ENCODE results near the gene HPS1. TPM values are rescaled to one million over a fixed set of nuclear protein-coding genes. Genes with fewer than 3 reads are reported as not detected.

The HPS1 gene
- total and polyA plus RNA-seq, 2 of the 8 experiments (the other 6 are each of a cell fraction or from before 2014, with no cell fraction given), result 38.7 to 61.7 TPM

- peaks cover 0 to 3% (median 2%) of the 10 kb centered on the region in 4 experiments; a peak in 2 of 7 replicates for H3K4me1 ChIP-seq (replicated peaks in 1 of 4; ENCODE audit: control insufficient read depth in 3 of 4, insufficient read depth in 4 of 4, low read length in 3 of 4)
- H3K4me2 ChIP-seq (ENCODE audit: insufficient read depth in 1 of 2, low read depth in 2 of 2, low read length in 2 of 2), result no peak overlapping the region
- H4K20me1 ChIP-seq (replicated peaks in 1 of 2; ENCODE audit: control insufficient read depth in 1 of 2, insufficient read depth in 2 of 2, low read length in 2 of 2), result no peaks in the 10 kb centered on the region
- no peak overlapping the region for H3K4ac ChIP-seq (replicated peaks; ENCODE audit: insufficient read length, low read depth, low read length)
- no peak overlapping the region for H2BK12ac ChIP-seq (ENCODE audit: low read depth, low read length)
- no peak overlapping the region for H2BK15ac ChIP-seq (ENCODE audit: low read length)
- H2AFZ ChIP-seq (ENCODE audit: low read length), result peak overlapping the region; percentile 83; the same call in 1 of the 2 replicates
- no peak overlapping the region for H3K27ac ChIP-seq (ENCODE audit: low read depth, low read length)
- H3K9ac ChIP-seq (replicated peaks in 1 of 4; ENCODE audit: extremely low read depth in 1 of 4, low read depth in 3 of 4, low read length in 3 of 4), result no peak overlapping the region
- no peak overlapping the region for H4K5ac ChIP-seq (ENCODE audit: insufficient read length, low read depth, low read length)
- 0 out of 7 replicates have a peak, but pooled peaks cover 0 to 3% (median 0%) of the 10 kb centered on the region in 4 experiments for H3K27me3 ChIP-seq (replicated peaks in 1 of 4; ENCODE audit: control insufficient read depth in 3 of 4, extremely low read depth in 1 of 4, insufficient read depth in 3 of 4, low read length in 3 of 4)
- 85% methylated on average over 19 of the region's 19 CpGs; no CpG with 5 or more reads in 1 of the 2 experiments for WGBS, 2 experiments (ENCODE audit: extremely low coverage in 1 of 2, insufficient coverage in 1 of 2, insufficient read length in 1 of 2, insufficient replicate concordance in 2 of 2, low coverage in 1 of 2, low lambda C conversion rate in 2 of 2, missing lambda C conversion rate in 1 of 2)
- H4K91ac ChIP-seq (replicated peaks; ENCODE audit: insufficient read length, low read length), result no peak overlapping the region
- no peak for DNase-seq (ENCODE audit: low read depth in 1 of 2, low spot score in 2 of 2)
- no peak overlapping the region for H3K18ac ChIP-seq (ENCODE audit: extremely low read depth, low read length)
- no peak overlapping the region for H3K23ac ChIP-seq (ENCODE audit: insufficient read length)
- POLR2A ChIA-PET (ENCODE audit: partially characterized antibody), result interaction anchor here (1.4 kb wide), 1 partner anchor 17 kb away, joined by 4 read pairs; no protein-coding TSS in a partner anchor
- 0 out of 2 replicates have a peak, but pooled peaks have one; percentile 31 for TF ChIP-seq TCF12 (IDR thresholded peaks at IDR 0.05; ENCODE audit: low read depth, low read length)
- no peak for TF ChIP-seq EP300 (IDR thresholded peaks at IDR 0.05; ENCODE audit: borderline replicate concordance in 1 of 2, low read depth in 2 of 2, low read length in 2 of 2)
- H3K36me3 ChIP-seq (ENCODE audit: control insufficient read depth in 2 of 4, insufficient read depth in 4 of 4, low read length in 3 of 4), result no peaks in the 10 kb centered on the region
- H2BK120ac ChIP-seq (replicated peaks; ENCODE audit: low read depth, low read length), result no peak overlapping the region
- no peak overlapping the region for H2AK5ac ChIP-seq (ENCODE audit: low read depth, low read length)
- H3K14ac ChIP-seq (ENCODE audit: insufficient read length), result no peak overlapping the region
- H4K8ac ChIP-seq (ENCODE audit: extremely low read depth, insufficient read depth, low read length), result no peak overlapping the region
- CTCF ChIA-PET (ENCODE audit: partially characterized antibody), result interaction anchor here (0.6 to 1.8 kb wide), 9 partner anchors 10 to 658 kb away, joined by 3 to 5 read pairs (median 3); no protein-coding TSS in a partner anchor
- no peak overlapping the region for H3K4me3 ChIP-seq (ENCODE audit: extremely low read depth in 1 of 4, insufficient read depth in 2 of 4, low read depth in 3 of 4, low read length in 4 of 4)
- no peak overlapping the region for H2BK5ac ChIP-seq (ENCODE audit: low read depth, low read length)
- no peaks in the 10 kb centered on the region for H3K23me2 ChIP-seq (ENCODE audit: low read depth, low read length)
- H3K79me1 ChIP-seq (ENCODE audit: low read depth, low read length), result no peaks in the 10 kb centered on the region
- no peak for FAIRE-seq
- no peaks in the 10 kb centered on the region for H3K9me3 ChIP-seq (ENCODE audit: insufficient read depth in 2 of 2, low read depth in 1 of 2, low read length in 1 of 2)
- no peak overlapping the region for H3K56ac ChIP-seq (replicated peaks; ENCODE audit: insufficient read length, low read depth, low read length)
- H2BK20ac ChIP-seq (ENCODE audit: low read length), result no peak overlapping the region
- H3K79me2 ChIP-seq (ENCODE audit: control insufficient read depth in 1 of 2, insufficient read depth in 2 of 2, low read length in 2 of 2), result no peaks in the 10 kb centered on the region
These were observed 78.9 kb downstream of the HPS1 start for GRCh38 chr10:98367604-98368451.

Measured in H1 (cell line).